HTR-8/SVneo (cell line): ENCODE measurements around the gene DNAJB8.

Experiments
- DNase-seq: peaks from one replicate; pipeline ENCODE4 v3.0.0; 2011; ENCODE audit warnings: low spot score, mixed read lengths; ENCODE audit not compliant: insufficient read length
- FAIRE-seq: peaks from 2 replicates; lab custom pipeline; 2011; peaks lifted over from hg19 to GRCh38; lab: Jason Lieb, UNC

DNAJB8 gene

DNA sequence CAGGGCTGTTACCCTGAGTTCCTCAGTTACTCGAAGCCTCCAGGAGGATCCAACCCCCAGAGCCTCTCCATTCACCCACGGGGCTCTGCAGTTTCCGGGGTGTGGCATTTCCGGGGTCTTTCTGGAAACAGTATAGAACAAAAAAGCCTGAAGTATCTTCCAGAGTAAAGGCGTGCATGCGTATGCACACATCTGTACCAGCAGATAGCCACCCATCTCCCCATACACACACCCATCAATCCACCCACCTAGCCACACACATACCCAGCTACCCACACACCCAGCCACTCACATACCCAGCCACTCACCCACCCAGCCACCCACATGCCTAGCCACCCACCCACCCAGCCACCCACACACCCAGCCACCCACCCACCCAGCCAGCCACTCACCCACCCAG, 2.9 kb upstream of the DNAJB8 start:
- DNase-seq (no peak), FAIRE-seq (no peak)

DNA sequence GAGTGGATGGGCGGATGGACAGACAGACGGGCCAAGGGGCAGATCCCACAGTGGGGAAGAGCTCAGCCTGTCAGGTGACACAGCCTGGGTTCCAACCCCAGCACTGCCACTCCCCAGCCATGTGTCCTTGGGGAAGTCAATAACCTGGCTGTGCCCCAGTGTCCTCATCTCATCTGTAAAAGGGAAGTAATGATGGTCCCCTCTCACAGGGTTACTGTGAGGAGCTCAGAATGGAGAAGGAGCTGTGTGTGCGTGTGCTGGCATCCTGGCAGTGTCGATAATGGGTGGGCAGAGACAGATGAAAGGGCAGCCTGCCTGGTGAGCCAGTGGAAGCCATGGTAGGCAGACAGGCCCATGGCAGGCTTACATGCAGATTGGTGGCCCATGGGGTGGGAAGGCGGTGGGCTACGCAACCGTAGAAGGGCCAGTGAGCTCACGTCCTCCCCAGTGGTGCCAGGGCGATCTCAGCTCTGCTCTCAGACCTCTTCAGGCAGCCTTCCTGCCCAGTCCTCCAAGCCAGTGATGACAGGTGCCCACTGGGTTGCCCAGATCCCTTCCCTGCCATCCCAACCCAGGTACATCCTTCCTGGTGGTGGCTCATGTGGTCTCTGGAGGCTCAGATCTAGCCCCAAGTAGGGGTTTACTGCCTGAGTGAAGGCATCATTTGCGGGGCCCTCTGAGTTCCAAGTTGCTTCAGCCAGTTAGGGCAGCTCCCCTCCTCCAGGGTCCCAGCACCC, 2.3 kb upstream of the DNAJB8 start:
- DNase-seq: no peak
- FAIRE-seq: no peak

DNA sequence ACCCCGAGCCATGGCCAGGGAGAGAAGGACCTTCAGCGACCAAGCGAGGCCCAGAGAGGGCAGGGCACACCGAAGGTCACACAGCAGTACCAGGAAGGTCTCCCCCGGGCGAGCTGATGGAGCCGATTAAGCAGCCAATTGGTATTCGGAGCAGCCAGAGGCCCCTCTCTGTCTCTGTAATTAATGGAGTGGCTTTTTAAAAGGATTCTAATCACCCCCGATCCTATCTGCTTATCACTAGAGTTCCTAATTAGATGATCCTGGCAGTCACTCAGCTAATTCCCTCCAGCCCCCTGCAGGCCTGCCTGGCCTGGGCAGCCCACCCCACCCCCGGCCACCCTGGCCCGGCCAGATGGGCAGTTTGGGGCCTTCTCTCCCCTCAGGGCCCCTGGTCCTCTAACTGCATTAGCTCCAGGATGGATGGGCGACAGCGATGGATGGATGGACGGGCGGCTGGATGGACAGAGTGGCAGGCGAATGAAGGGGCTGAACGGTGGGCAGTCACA, 1.6 kb upstream of the DNAJB8 start:
- FAIRE-seq (no peak), DNase-seq (no peak)

DNA sequence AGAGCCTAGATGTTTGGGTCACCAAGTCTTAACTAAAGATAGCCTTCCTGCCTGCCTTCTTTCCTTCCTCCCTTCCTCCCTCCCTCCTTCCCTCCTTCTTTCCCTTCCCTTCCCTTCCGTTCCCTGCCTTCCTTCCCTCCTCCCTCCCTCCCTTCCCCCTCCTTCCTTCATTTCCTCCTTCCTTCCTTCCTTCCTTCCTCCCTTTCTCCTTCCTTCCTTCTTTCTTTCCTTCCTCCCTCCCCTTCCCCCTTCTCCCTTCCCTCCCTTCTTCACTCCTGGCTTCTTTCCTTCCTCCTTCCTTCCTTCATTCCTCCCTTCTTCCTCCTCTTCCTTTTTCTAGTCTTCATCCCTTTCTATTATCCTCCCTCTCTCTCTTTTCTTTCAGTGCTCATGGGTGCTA, 2.0 kb downstream of the DNAJB8 start:
- DNase-seq (no peak), FAIRE-seq (no peak)

DNA sequence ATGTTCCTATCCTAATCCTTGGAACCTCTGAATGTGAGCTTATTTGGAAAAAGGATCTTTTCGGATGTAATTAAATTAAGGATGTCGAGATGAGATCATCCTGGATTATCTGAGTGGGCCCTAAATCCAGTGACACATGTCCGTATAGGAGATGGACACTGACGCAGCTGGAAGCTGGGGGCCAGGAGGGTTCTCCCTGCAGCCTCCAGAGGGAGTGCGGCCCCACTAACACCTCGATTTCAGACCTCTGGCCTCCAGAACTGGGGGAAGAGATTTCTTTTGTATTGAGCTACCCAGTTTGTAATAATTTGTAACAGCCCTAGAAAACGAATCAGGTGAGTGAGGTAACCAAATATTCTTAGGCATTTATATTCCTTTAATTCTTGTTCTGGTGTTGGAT, 2.5 kb downstream of the DNAJB8 start:
- DNase-seq (no peak), FAIRE-seq (no peak)

DNA sequence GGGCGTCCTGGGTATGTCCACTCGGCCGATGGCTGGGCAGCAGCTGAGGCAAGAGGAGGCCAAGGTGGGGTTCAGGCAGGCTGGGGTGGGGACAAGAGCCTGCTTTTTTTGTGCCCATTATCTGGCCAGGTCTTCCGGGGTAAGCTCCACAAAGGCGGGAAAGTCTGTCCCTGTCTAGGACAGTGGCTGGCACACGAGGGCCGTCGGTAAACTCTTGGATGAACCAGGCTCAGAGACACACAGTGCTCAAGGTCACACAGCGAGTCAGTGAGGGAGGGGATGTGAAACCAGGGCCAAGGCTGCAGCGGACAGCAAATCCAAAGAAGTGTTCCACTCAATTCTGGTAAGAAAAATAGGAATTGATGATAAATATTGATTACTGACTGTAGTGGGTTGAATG, 2.9 kb downstream of the DNAJB8 start:
- no peak for DNase-seq
- no peak for FAIRE-seq

DNA sequence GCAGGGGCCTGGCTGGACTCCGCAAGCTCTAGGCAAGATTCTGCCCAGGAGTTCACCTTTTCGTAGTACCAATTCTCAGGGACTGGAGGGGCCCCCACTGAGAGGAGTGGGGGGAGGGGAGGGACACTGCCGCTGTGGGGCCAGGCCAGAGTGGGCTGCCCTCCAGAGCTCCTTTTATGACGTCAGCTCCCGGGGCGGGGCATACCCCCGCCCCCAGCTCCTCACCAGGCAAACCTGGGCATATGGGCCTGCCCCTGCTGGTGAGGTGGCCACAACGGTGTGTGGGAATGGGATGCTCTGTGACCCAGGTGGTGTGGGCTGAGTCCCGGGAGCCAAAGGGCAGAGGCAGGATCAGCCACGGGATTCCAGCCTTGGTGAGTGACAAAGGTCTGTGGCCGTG, 3.3 kb downstream of the DNAJB8 start:
- DNase-seq (no peak), FAIRE-seq (no peak)

DNA sequence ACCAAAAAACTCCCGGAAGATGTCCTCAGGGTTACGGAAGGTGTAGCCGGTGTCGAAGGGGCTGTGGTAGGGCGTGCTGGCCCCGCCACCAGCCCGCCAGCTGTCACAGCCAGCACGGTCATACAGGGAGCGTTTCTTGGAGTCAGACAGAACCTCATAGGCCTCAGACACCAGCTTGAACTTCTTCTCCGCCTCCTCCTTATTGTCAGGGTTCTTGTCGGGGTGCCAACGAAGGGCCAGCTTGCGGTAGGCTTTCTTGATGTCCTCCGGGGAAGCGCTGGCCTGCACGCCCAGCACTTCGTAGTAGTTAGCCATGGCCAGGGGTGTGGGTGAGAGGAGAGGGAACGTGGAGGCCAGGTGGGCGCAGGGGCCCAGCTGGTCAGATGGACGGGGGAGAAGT, 3.8 kb downstream of the DNAJB8 start:
- FAIRE-seq: no peak
- DNase-seq: no peak

DNA sequence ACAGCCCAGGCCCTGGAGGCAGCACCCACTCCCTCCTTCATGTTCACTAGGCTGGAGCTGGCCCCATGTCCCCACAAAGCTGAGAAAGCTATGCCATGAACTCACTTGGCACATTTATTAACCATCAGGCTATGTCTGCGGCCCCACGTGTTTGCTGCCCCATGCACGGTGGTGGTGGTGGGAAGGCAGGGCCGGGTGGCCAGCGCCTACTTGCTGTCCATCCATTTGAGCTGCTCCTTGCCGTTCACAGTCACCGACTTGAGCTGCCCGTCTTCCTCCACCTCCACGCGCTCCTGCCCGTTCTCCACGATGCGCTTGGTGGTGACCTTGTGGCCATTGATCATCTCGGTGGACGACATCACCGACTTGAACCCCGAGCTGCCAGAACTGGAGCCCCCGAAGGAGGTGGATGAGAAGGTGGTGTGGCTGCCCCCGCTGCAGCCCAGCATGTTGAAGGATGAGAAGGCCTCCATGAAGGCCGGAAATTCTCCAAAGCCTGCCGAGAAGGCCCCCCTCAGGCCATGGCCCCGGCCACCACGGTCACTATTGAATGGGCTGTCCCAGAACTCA, 4.3 kb downstream of the DNAJB8 start:
- FAIRE-seq (no peak), DNase-seq (no peak)

DNA sequence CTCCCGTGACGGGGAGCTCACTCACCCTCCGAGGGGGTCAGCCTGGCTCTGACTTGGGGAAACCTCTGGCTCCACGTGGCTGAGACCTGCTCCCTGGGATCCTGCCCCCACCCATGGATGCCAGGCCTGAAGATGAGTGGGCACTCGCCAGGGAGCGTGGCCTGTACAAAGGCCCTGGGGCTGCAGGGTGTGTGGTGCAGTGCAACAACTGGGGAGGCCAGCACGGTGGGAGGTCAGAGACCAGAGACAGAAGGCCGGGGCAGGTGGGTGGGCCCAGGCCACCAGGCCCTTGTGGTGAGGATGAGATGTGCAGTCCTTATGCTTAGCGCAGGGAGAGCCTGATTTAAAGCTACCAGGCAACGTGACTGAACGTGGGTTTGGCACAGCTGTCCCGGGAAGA, 5.0 kb downstream of the DNAJB8 start:
- DNase-seq (no peak), FAIRE-seq (no peak)

DNA sequence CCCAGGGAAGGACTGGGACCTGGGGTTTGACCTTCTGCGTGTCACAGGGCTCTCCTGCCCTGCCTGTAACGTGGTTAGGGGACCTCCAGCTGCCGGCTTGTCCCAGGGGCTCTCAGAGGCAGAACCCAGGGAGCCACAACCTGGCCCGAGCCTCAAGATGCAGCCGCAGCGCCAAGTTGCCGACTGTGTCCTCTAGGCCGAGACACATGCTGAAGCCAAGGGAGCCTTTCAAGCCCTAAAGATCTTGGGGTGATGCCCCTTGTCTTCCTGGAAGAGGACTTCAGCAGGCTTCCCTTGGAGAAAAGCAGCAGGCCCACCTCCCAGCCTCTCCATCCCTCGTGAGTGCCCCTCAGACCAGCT, 7.2 kb downstream of the DNAJB8 start:
- FAIRE-seq (no peak), DNase-seq (no peak)

DNA sequence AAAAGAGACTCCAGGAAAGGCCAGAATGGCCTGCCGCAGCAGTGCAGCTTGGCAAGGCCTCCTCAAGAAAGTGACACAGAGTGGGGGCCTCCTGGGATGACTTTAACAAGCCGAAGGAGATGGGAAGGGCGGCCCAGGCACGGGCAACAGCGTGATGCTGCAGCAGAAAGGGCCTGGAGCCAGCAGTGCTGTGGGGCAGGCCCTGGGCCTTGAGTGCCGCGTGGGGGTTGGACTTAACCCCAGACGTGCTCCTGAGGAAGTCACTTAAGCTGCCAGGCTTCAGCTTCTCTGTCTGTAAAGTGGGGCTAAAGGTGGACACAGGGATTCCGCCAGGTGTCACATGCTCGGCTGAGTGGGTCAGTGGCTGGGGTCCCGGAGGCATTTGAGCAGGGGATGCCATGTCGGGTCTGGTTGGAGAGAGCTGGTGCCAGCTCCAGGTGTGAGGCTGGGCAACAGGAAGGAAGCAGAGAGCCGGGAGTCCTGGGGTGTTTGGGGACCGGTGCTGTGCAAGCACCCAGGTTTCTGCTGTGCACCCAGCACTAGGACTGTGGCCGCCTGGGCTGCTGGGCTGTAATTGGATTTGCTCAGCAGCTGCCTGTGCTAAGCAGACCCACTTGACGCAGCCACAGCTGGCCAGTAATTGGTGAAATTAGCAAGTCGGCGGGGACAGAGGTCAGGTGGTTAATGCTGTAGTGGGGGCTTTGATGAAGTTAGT, 7.8 kb downstream of the DNAJB8 start:
- FAIRE-seq: no peak

DNA sequence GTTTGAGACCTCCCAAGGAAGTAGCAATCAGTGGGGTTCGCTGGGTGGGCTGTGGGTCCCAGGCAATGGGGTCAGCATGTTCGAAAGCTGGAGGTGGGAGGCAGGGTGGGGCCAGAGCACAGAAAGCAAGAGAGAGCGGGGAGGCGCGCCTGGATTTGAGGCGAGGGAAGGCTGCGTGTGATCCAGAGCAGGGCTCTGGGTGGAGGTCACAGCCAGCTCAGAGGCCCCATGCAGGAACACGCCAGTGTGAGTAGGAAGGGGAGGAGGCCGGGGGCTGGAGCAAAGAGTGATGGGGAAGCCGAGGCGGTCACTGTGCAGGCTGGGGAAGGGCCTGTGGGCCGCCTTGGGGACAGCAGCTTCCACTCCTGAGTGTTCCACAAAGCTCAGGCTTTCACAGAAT, 8.8 kb downstream of the DNAJB8 start:
- FAIRE-seq (no peak), DNase-seq (no peak)

More for the DNA sequence above, 7.8 kb downstream of the DNAJB8 start:
- DNase-seq: no peak

DNA sequence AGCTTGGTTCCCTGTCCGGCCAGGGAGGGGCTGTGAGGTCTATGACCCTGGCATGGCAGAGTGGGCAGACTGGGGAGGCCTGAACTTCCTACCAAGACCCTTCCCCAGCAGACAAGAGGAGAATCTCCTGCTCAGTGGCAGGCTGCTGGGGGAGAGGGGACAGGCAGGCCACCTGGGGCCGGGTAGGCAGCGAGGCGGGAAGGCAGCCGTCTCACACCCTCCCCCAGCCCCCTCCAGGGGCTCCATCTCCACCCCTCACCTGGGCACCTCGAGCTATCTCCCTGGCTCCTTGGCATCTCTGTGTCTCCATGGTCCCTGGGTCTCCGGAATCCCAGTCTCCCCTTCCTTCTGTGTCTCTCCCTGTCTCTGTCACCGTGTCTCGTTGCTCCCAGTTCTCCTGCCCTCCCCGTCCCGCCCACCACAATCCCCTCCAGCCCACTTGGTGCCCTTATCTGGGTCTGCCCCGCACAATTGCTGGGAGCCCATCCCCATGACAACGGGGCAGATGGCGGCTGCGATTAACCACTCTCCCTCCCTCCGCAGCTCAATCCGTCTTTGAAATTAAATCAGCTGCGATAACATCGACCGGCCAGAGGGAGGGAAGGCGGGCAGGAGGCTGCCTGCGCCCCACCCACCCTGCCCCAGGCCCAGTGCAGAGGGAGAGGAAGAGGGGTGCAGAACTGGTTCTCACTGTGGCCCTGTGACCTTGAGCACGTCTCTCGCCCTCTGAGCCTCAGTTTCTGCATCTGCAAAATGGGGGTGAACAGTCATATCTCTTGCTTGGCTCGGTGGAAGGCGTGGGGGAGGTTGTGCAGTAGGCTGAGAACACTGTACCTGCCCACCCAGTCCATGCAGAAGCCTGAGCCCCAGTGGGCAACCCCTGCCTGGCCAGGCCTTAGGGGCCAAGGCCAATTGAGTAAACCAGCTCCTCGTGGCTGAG, 9.6 kb downstream of the DNAJB8 start:
- no peak for DNase-seq
- no peak for FAIRE-seq

DNA sequence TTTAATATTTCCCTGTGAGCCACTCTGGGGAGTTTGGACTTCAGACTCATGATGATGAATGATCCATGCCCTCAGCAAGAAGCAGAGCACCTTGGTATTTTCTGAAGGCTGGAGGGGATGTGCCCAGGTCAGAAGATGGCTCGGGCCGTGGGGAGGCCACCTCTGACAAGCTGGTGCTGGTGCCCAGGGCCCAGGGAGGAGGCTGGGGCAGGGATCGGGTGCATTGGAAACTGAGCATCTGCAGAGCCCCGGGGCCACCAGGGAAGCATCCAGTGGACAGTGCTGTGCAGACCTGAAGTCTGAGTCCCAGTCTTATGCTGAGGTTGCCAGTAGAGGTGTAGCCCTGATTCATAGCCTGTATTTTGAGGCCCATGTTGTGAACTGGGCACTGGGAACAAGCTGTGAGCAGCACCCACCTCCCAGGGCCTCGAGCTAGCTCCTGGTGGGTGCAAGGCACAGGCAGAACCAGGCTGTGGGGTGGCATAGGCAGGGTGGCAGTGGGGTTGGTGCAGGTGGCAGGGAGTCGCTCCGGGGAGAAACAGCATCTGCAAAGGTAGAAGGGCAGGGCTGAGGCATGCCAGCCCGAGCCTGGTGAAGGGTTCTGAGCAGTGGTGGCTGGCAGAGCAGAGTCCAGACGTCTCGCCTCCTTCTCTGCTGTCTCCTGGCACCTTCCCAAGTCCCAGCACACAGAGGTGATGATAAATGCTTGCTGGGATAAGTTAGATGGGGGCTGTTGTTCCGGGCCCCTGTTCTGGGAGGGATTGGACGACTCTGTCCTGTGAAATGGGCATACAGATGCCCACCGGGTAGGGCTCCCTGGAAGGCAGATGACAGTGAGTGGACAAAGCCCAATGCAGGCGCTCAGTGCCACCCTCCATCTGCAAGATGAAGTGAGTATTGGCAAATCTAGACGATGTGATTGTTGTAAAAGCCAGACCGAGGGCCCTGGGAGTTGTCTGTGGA, 10.6 kb downstream of the DNAJB8 start:
- DNase-seq (no peak), FAIRE-seq (no peak)

DNA sequence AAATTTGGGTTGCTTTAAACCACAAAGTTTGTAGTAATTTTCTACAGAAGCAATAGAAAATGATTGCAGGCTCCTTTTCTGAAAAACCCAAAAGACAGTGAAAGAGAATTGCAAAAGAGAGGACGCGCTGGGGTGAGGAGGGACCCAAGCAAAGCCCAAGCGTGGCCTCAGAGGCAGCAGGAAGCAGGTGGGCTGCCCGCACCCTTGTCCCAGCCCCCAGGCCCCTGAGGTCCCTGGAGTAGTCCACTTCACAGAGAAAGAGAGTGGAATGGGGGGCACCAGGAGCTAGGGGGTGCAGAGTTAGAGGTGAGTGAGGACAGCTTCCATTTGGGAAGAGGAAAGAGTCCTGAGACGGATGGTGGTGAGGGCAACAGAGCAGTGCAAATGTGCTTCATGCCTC, 11.6 kb downstream of the DNAJB8 start:
- FAIRE-seq: no peak

DNA sequence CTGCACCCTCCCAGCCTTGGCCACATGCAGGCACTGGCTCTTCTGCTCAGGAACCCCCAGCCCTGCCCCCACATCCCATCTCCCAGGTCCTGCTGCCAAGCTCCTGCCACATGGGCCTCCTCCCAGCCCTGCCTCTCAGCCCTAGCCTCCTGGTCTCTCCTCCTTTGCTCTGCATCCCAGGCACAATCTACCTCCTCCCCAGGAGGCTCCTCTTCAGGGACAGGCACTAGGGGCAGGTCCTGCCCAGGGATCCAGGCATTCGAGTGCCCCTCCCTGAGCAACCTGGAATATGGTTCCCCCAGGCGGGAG, 12.4 kb downstream of the DNAJB8 start:
- DNase-seq (no peak), FAIRE-seq (no peak)

More for the DNA sequence above, 11.6 kb downstream of the DNAJB8 start:
- DNase-seq: no peak

DNA sequence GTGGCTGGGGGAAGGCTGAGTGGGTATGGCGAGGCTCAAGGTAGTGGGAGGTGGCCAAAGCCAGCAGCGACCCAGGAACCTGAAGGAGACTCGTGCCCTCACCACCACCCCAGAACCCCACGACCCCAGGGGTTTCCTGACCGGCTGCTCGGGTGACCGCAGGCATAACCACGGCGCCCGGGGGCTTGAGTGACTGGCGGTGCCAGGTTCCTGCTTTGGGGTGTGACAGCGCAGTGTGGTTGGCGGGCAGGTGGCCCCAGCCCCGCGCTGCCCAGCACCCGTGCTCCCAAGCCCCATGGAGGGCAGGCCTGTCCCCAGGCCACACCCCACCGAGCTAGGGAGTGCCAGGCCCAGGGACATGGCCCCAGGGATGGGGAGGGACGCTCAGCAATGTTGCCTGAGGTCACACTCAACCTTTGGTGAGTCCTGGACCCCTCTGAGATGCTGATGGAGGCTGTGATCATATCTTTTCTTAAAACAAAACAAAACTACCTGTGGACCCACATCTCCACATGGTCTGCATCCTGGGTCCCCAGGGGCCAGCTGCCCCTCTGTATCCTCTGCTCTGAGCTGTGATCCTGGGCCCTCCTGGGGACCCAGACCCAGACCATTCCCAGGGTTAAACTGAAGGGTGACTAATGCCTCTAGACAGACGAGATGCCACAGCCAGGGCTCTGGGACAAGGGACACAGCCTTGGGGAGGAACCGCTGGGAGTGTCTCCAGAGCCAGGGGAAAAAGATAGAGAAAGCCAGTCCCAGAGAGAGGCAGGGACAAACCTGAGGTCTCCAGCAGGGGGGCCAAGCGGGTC, 13.0 kb downstream of the DNAJB8 start:
- no peak for FAIRE-seq
- no peak for DNase-seq
